Lung microvascular endothelial cell (primary cell): Measurements from ENCODE around the gene CDC42BPB. TPM values are rescaled to one million over a fixed set of nuclear protein-coding genes. Genes with fewer than 3 reads are reported as not detected.
"Not testable (repeated sequence)": the region's sequence is repeated elsewhere in the genome, so short reads cannot be mapped to it uniquely, and the experiment has no call there.

Experiments
- DNase-seq, 2 donors: peaks; one replicate each; pipeline versions ENCODE4 v3.0.0 to v3.0.0-alpha.2; 2010; ENCODE audit warnings: low read depth in 2 of 2
- total RNA-seq: library from RNA; depleted of rRNA; stranded (reverse); fragments of >200 nt; gene quantifications from 2 replicates; pipeline ENCODE4 v1.2.1, GENCODE V29; 2014

CDC42BPB gene
- total RNA-seq, 1 donor from 2014 or later: 104 TPM

- DNase-seq: peak in 1 of 2 donors; percentile 39
Measured at GRCh38 chr14:102930138-102930752, 127.1 kb downstream of the CDC42BPB start.

GRCh38 chr14:102929241-102930137, 127.9 kb downstream of the CDC42BPB start:
- no peak for DNase-seq

GRCh38 chr14:102928412-102929240, 128.7 kb downstream of the CDC42BPB start:
- peak; percentile 14 to 53 for DNase-seq

- no peak for DNase-seq
Measured at GRCh38 chr14:102927878-102928411, 129.4 kb downstream of the CDC42BPB start.

GRCh38 chr14:102927346-102927877, 129.9 kb downstream of the CDC42BPB start:
- DNase-seq: no peak

GRCh38 chr14:102926840-102927239, 130.5 kb downstream of the CDC42BPB start:
- DNase-seq: not testable (repeated sequence)

GRCh38 chr14:102926104-102926503, 131.2 kb downstream of the CDC42BPB start:
- DNase-seq: no peak

GRCh38 chr14:102925646-102926045, 131.7 kb downstream of the CDC42BPB start:
- DNase-seq: no peak

- DNase-seq: no peak
Measured at GRCh38 chr14:102924632-102925588, 132.4 kb downstream of the CDC42BPB start.

- no peak for DNase-seq
Measured at GRCh38 chr14:102923925-102924486, 133.3 kb downstream of the CDC42BPB start.

- no peak for DNase-seq
Measured at GRCh38 chr14:102923201-102923924, 134.0 kb downstream of the CDC42BPB start.

- no peak for DNase-seq
Measured at GRCh38 chr14:102922490-102923200, 134.7 kb downstream of the CDC42BPB start, which contains the start of gene AMN. TSS of gene AMN (plus strand) at chr14:102922663. CDS start at chr14:102922689, 26 bp downstream.

GRCh38 chr14:102920998-102921304, 136.4 kb downstream of the CDC42BPB start:
- no peak for DNase-seq

- DNase-seq: no peak
Measured at GRCh38 chr14:102920273-102920997, 136.9 kb downstream of the CDC42BPB start.

GRCh38 chr14:102918438-102918837, 138.9 kb downstream of the CDC42BPB start:
- DNase-seq: no peak

- peak; percentile 41 to 65 for DNase-seq
Measured at GRCh38 chr14:102917469-102918211, 139.7 kb downstream of the CDC42BPB start.

GRCh38 chr14:102917056-102917385, 140.3 kb downstream of the CDC42BPB start:
- DNase-seq: no peak
